Measurements from ENCODE around the gene MINK1.
A peak's percentile ranks its signal among the peaks of the same experiment; 100 is the strongest.

MINK1 gene

DNA sequence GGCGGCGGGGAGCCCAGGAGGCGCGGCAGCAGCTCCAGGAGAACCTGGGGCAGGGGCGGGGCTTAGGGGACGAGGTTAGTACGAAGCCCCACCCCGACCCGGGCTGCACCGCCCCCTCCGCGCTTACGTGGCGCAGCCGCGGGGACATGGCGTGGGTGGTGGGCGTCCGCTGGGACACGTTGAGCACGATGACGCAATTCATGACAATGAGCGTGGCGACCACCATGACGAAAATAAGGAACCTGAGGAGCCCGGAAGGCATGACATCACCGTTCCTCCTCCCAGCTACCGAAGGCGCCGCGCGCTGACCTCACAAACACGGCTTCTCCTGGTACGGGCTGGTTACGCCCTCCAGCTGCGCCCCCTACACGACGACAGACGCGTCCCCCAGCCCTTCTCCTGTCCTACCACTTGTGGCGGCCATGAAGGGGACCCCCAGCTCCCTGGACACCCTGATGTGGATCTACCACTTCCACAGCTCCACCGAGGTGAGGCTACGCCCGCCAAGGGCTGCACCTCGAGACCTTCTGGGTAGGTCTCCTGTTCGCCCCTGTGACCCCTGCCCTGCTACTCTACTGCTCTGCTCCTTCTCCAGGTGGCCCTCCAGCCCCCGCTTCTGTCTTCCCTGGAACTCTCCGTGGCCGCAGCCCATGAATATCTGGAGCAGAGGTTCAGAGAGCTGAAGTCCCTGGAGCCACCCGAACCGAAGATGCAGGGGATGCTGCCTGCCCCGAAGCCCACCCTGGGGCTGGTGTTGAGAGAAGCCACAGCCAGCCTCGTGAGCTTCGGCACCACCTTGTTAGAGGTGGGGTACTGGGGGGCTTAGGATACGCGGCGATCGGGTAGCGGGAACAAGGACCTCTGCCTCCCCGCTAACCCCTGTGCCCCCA, 66.4 kb downstream of the MINK1 start, which contains the start of gene C17orf107:
Gene C17orf107 (plus strand): TSS at position 196 of the 890 bp plus-strand sequence. CDS start 227 bp downstream, at position 423.
- peak; percentile 21 for DNase-seq (ENCODE audit: low read depth)
- TF ChIP-seq, protein P1, sequence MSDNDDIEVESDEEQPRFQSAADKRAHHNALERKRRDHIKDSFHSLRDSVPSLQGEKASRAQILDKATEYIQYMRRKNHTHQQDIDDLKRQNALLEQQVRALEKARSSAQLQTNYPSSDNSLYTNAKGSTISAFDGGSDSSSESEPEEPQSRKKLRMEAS (IDR thresholded peaks at IDR 0.05; ENCODE audit: low read depth, low read length) = no peak
- no peak for TF ChIP-seq MYC (IDR thresholded peaks at IDR 0.05; ENCODE audit: low read depth, low read length)
- no peak within 1 kb of the TSS for H3K4me3 ChIP-seq (ENCODE audit: low read depth, low read length)

DNA sequence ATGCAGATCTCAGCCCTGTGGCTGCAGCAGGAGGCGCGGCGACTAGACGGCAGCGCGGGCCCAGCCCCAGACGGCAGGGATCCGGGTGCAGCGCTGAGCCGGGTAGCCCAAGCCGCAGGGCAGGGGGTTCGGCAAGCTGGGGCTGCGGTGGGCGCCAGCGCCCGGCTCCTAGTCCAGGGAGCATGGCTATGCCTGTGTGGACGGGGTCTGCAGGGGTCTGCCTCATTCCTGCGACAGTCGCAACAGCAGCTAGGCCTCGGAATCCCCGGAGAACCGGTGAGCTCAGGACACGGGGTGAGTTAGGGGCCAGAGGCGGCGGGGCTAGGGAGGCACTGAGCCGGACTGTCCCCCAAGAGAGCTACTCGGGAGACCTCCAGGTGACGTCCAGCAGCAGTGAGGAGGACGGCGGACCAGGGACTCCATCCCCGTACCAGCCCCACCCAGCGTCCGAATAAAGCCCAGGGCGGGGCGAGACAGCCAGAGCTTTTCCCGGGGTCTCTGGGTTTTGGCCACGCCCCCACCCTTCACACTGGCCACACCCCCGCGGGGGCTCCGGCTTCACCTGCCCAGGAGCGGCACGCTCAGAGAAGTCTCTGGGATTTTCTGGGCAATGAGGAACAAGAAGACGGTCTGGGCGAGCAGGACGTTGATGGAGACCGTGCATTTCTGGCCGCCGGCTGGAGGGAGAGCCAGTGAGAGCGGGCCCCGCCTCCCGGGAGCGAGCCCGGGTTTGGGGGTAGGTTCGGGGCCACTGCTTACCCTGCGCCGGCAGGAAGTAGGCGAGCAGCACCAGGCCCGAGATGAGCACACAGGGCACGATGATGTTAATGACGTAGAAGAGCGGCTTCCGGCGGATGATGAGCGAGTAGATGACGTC, 67.3 kb downstream of the MINK1 start:
- no peak overlapping the region for H3K4me3 ChIP-seq (ENCODE audit: low read depth, low read length)
- TF ChIP-seq CTCF (IDR thresholded peaks at IDR 0.05; ENCODE audit: low read depth, low read length) (no peak), MYC (IDR thresholded peaks at IDR 0.05; ENCODE audit: low read depth, low read length) (no peak)
- TF ChIP-seq, protein P1 (IDR thresholded peaks at IDR 0.05; ENCODE audit: low read depth, low read length) = no peak
- no peak for DNase-seq (ENCODE audit: low read depth)

DNA sequence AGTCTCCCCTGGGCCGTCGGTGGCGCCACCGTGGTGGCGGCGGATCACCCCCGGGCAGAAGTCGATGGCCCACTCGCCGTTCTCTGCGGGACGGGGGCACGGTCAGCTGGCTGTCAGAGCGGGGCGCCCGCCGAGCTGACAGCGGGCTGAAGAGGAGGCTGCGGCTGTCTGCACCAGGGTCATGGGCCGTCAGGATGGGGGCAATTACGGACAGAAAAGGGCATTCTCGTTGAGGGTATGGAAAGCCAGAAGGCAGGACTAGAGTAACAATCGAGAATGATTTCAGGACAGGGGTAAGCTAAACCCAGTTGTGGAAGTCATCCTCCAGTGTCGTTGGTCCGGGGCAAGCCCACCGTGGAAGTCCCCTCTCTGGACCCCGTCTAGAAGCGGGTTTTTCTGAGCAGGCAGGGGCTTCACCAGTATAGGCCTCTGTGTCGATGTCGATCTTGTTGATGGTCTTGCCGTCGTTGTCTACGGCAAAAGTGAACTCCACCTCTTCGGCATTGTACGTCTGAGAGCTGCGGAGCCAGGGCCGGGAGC, 68.0 kb downstream of the MINK1 start:
- no peak overlapping the region for H3K4me3 ChIP-seq (ENCODE audit: low read depth, low read length)
- no peak for DNase-seq (ENCODE audit: low read depth)
- TF ChIP-seq MYC (IDR thresholded peaks at IDR 0.05; ENCODE audit: low read depth, low read length) (no peak), CTCF (IDR thresholded peaks at IDR 0.05; ENCODE audit: low read depth, low read length) (no peak)

GRCh38 chr17:4901648-4902344, 68.7 kb downstream of the MINK1 start:
- DNase-seq (ENCODE audit: low read depth) = no peak
- H3K4me3 ChIP-seq (ENCODE audit: low read depth, low read length) = no peak overlapping the region
- no peak for TF ChIP-seq MYC (IDR thresholded peaks at IDR 0.05; ENCODE audit: low read depth, low read length)
- TF ChIP-seq CTCF (IDR thresholded peaks at IDR 0.05; ENCODE audit: low read depth, low read length) = no peak
- TF ChIP-seq POLR2A (IDR thresholded peaks at IDR 0.05; ENCODE audit: extremely low read depth, insufficient read length) = no peak
- TF ChIP-seq, protein P1 (IDR thresholded peaks at IDR 0.05; ENCODE audit: low read depth, low read length) = no peak

DNA sequence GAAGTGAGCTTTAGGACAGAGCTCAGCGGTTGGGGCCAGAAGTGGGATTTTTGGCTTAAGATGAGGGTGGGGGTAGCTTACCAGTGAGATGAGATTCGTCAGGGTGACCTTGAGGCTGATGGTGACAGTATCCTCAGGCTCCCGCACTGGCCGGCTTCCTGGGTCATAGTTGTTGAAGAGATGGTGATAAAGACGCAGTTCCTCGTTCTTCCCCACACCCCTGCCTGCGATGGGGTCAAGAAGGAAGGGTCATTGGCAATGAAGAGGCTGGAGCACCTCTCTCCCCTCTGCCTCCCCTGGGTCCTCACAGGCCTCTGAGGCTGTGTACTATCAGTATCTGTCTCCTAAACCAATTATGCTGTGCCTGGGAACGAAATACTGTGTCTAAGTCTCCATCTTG, 69.4 kb downstream of the MINK1 start:
- H3K4me3 ChIP-seq (ENCODE audit: low read depth, low read length) = no peak overlapping the region
- no peak for DNase-seq (ENCODE audit: low read depth)

More for the DNA sequence above, 69.4 kb downstream of the MINK1 start:
- TF ChIP-seq, protein P1 (IDR thresholded peaks at IDR 0.05; ENCODE audit: low read depth, low read length) = no peak
- no peak for TF ChIP-seq MYC (IDR thresholded peaks at IDR 0.05; ENCODE audit: low read depth, low read length)
- no peak for TF ChIP-seq CTCF (IDR thresholded peaks at IDR 0.05; ENCODE audit: low read depth, low read length)
- no peak for TF ChIP-seq POLR2A (IDR thresholded peaks at IDR 0.05; ENCODE audit: extremely low read depth, insufficient read length)

All from NB4 (cell line).